GM21825 (cell line): Measurements from ENCODE around the gene PRKN.

Experiments
- ATAC-seq: cut with Tn5 transposase; IDR thresholded peaks from one replicate; pipeline ENCODE4 v1.9.1; 2021; ENCODE audit warnings: mild to moderate bottlenecking, moderate library complexity; ENCODE audit not compliant: unreplicated experiment

PRKN gene

GRCh38 chr6:162260027-162260426 is 467.5 kb downstream of the PRKN start:
- no peak for ATAC-seq

DNA sequence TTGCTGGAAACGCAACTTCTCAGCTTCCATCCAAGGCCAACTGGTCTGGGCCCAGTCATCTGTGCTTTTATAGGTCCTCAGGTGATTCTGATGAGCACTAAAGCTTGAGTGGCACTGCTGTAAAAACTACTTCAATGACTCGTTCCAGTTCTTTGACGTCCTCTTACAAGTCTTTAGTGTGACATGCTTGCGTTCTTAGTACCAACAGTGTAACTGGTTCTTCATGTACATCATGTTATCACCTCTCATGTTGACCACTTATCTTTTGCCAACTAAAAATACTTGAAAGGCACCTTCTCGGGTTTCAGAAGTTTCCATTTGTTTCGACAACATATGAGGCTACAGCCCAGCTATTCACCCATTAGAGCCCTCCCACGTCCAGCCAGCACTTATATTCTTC is 468.9 kb downstream of the PRKN start:
- no peak for ATAC-seq

DNA sequence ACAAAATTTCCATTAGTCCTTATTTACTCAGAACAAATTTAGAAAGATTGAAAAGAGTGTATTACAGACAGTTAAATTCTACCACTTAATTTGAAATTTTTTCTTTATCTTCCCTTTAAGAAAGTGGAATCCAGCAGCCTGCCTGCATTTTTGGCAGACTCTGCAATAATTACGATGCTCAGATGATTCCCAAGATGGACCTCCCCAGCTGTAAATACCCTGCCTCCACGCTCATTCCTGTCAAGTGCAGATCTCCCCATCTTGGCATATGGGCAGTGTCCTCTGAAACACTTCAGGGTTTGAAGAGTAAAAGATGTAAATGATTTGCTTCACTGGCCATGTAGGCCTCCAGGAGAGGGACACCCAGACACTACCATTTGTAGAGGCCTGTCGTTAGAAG is 471.2 kb downstream of the PRKN start:
- ATAC-seq, result no peak

DNA sequence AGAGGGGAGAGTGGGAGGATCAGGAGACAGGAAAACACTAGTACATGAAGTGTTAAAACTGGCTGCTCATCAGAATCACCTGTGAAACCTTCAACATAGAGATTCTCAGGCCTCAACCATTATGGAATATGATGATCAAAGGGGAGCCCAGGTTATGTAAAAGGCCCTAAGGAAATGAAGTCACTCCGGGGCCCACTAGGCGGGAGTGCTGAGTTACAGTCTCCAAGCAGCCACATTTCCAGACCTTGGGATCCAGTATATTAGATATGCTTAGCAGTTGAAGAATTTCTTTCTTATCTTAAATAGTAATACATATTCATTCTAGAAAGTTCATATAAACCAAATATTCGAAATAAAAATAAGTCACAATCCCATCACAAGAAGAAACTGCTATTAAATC is 476.3 kb downstream of the PRKN start:
- ATAC-seq, result no peak

- ATAC-seq, result no peak
These were observed 477.5 kb downstream of the PRKN start for GRCh38 chr6:162249907-162250642.

- no peak for ATAC-seq
These were observed 481.6 kb downstream of the PRKN start for GRCh38 chr6:162245830-162246420.

DNA sequence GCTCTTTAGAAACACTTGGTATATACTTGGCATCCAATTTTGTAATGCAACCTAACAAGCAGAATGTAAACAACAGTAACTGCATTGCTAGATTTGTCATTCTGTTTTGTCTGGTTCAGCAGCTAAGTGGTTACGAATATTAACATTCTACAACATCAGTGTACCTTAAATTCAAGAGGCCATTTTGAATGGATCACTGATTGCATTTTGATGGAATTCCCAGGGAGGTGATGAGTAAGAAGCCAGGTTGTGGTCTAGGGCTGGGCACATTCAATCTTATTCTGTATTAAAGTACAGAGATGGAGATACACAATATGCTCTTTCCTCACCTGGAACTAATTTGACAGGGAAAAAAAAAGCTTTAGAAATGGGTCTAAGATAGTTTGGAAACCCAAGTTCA is 483.5 kb downstream of the PRKN start:
- ATAC-seq, result no peak

GRCh38 chr6:162242915-162243314 is 484.7 kb downstream of the PRKN start:
- ATAC-seq, result no peak

DNA sequence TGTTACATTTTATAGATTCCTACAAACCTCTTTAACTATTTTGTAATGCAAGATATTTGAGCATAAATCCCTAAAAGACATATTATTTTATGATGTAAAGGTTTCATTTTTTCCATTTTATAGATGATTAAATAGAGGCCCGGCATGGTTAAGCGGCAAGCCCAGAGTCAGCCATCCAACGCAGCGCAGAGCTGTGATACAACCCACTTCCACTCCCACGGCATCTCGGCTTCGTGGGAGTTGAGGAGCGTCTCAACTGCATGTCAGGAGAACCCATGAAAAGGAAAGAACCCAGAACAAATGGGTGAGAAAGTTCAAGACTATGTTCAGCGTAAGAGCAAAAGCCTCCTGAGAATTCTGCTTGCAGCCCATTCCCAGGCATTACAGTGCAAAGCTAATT is 488.2 kb downstream of the PRKN start:
- no peak for ATAC-seq

DNA sequence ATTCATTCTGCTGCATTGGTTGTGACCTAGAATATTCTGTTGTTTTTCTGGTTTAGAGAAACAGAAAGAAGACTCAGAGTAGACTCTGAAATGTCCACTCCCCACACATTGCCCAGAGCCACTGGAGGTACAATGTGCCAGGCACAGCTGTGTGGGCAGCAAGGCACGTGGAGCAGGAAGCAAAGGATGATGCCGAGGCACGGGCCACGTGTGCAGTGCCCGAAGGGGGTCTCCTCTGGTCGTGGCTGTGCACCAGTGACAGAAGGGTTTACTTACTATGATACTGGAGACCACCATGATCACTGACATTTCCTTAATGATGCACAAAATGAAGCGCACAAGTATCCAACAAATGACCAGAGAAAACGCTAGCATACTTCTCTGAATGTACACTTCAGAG is 488.9 kb downstream of the PRKN start:
- no peak for ATAC-seq

DNA sequence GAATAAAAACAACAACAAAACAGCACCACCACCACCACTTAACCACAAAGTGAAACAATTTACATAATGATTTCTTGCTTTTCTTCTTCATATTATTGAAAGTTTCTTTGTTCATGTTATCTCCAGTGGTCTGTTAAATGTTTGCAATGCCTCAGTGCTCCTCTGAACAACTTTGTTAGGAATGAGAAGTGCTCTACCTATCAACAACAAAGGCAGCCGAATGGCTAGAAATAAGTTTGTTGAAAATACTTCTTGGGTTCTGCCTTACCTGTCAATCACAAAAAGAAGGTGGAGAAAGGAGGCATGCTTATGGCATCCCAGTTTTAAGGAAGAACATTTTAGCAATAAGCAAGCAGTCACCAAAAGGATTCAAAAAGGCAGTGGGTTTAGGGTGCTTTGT is 490.2 kb downstream of the PRKN start:
- no peak for ATAC-seq

- no peak for ATAC-seq
These were observed 492.9 kb downstream of the PRKN start for GRCh38 chr6:162234631-162235030.

DNA sequence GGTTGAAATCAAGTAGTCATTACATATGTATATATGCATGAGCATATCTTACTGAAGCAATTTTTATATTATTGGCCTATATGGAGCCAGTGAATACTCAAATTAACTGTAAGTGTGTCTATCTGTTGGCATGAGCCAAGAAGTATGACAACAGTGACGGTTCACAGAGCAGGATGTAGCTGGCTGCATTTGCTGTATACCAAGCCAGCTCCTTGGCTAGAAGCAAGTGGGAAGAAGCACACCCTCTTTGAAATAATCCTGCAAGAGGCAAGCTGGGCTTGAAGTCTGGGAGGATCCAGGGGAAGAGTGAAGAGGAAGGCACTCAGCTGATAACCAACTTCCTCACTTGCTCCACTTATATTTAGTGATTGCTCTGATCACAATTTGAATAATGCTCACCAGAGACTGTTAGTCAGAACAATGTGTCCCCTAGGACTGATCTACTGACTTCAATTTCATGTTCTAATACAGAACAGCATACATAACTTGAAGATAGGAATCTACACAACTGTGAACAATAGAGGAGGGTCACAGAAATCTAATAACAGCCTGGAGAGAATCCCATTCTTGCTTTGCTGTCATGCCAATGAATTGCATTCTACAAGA is 497.3 kb downstream of the PRKN start:
- no peak for ATAC-seq

- ATAC-seq, result no peak
These were observed 498.5 kb downstream of the PRKN start for GRCh38 chr6:162229093-162229492.

DNA sequence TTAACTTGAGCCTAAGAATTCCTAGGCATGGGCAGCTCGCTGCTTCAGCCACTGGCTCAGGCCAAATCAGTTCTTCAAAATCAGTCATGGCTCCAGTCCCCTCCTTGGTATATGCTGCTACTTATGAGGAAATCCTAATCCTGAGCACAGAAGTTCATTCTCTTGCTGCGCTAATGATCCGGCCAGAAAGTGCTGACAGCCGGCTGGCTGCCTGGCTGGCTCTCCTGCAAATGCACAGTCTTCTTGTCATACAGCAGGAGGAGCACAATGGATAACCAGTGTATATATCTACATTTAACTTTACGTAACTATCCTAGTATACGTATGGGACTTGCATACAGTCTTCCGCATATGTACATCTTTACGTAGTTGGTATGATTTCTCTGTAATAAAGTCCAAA is 500.8 kb downstream of the PRKN start:
- ATAC-seq, result no peak

DNA sequence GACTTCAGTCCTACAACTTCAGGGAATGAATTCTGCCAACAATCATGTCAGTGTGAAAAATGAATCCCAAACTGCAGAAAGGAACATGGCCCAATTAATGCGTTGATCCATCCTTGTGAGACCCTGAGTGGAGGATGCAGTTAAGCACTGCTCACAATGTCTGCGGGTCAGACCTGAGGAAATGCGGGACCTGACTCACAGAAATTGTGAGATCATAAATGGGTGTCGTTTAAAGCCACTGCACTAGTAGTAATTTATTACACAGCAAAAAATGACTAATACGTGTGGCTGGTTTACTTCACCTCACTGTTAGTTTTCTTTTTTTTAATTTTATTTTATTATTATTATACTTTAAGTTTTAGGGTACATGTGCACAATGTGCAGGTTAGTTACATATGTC is 505.0 kb downstream of the PRKN start:
- no peak for ATAC-seq

DNA sequence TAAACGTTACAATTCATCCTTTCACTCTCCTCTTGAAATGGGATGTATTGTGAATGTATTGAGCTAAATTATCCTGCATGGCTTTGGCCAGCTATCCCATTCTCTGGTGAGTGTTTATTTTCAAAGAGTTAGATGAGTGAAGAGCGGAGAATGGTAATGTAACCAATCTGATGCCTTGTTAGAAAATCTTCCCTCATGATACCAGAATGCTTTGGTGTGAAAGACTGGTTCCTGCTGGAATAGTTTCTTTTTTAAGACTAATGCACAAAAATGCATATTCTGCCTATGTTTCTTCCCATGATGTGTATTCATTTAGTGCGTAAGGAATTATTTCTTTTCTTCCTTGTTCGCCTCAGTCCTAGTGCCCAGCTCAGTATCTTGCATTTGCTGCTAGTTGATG is 506.7 kb downstream of the PRKN start:
- no peak for ATAC-seq

- ATAC-seq, result no peak
These were observed 508.3 kb downstream of the PRKN start for GRCh38 chr6:162219266-162219665.

DNA sequence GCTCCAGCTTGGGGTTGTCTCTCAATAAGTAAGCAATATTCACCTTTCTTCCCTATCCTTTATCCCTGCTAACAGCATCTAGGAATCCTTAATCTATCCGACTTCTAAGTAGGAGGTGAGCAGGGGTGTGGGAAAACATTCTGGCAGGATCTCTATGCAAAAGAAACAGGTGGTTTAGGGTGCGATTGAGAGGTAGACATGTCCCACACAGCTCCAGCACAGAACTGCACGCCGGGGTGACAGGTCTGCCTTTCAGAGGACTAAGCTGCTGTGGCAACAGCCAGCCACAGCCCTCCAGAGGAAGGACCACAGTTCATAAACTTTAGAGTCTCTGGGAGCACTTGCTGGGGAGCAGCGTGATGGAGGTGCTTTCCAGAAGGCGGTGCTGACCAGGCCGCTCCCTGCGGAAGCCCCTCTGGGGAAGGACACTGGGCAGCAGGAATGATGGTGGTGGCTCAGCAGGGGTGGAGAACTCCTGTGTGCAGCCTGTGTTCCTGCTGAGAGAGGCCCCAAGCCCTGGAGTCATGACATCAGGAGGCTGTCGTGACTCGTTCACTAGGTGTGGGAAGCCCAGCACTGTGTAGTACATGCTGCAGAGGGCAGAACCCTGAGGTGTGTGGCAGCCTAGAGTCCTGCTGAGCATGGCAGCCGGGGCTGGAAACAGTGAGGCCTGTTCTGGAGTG is 509.6 kb downstream of the PRKN start:
- ATAC-seq, result no peak

- no peak for ATAC-seq
These were observed 510.5 kb downstream of the PRKN start for GRCh38 chr6:162217058-162217457.

DNA sequence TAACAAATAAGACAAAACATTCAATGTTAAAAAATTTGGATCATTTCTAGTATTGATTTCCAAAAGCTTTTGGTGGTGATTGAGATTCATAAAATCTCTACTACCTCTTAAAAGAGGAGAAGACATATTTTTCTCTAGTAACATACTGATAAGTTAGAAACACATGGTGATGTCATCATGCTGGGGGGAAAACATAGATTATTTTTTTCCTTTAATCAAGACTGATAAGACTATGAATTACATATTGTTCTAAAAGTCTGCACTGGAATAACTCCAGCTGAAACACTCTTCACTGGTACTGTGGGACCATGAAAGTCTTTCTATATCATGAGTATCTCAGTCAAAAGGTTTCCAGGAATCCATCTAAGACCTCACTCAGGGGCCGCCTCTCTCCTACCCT is 515.8 kb downstream of the PRKN start:
- ATAC-seq, result no peak

DNA sequence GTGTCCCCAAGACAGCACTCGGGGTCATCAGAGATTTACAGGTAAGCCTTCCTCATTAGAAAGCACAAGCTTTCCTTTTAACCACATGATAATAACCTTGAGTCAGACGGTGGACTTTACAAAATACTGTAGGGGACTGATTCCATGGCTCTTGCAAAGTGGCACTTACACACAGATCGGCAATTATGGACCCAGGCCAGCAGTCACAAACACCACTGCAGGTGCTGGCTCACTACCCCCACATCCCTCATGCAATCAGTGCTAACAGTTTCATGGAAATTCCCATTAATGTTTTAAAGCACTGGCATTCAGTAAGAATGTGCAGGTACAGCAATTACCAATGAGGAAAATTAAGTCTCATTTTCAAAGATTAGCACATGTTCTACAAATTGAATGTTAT is 516.5 kb downstream of the PRKN start:
- ATAC-seq, result no peak
